H1 (cell line): ENCODE data around the gene YRDC. TPM values are rescaled to one million over a fixed set of nuclear protein-coding genes. Genes with fewer than 3 reads are reported as not detected.

Source experiments
- CTCF ChIA-PET: fragments of 300-600 bp; sonication (Branson Sonifier 250); formaldehyde crosslinking; loops from one replicate; lab custom pipeline; 2021; ENCODE audit not compliant: partially characterized antibody; lab: Charles Lee
- POLR2A ChIA-PET: fragments of 300-600 bp; sonication (Branson Sonifier 250); formaldehyde crosslinking; loops from one replicate; lab custom pipeline; 2021; ENCODE audit warnings: inconsistent platforms; ENCODE audit not compliant: partially characterized antibody; lab: Charles Lee
- DNase-seq, 2 experiments: peaks; one replicate each; pipeline versions ENCODE4 v3.0.0 to v3.0.0-alpha.2; 2010 to 2022; ENCODE audit warnings: low spot score in 2 of 2, low read depth in 1 of 2, mixed read lengths in 1 of 2
- FAIRE-seq: peaks from 2 replicates; lab custom pipeline; 2011; peaks lifted over from hg19 to GRCh38; lab: Jason Lieb, UNC
- H2AFZ ChIP-seq: 2 replicates; pipeline ENCODE4 v1.8.1; 2012; ENCODE audit warnings: low read length, inconsistent platforms
- H2AK5ac ChIP-seq: 2 replicates; pipeline ENCODE4 v1.6.1; 2013; ENCODE audit warnings: low read depth, low read length
- H2BK120ac ChIP-seq: replicated peaks from 2 replicates; pipeline ENCODE3; 2013; ENCODE audit warnings: low read depth, low read length, inconsistent platforms
- H2BK12ac ChIP-seq: 2 replicates; pipeline ENCODE4 v1.6.1; 2013; ENCODE audit warnings: low read depth, low read length
- H2BK15ac ChIP-seq: 2 replicates; pipeline ENCODE4 v1.6.1; 2013; ENCODE audit warnings: low read length
- H2BK20ac ChIP-seq: 2 replicates; pipeline ENCODE4 v1.6.1; 2013; ENCODE audit warnings: low read length
- H2BK5ac ChIP-seq: 2 replicates; pipeline ENCODE4 v1.6.1; 2013; ENCODE audit warnings: low read depth, low read length
- H3K14ac ChIP-seq: 2 replicates; pipeline ENCODE4 v1.6.1; 2013; ENCODE audit warnings: inconsistent platforms; ENCODE audit not compliant: insufficient read length
- H3K18ac ChIP-seq: 2 replicates; pipeline ENCODE4 v1.6.1; 2013; ENCODE audit warnings: low read length; ENCODE audit errors: extremely low read depth
- H3K23ac ChIP-seq: 2 replicates; pipeline ENCODE4 v1.6.1; 2013; ENCODE audit warnings: inconsistent platforms; ENCODE audit not compliant: insufficient read length
- H3K23me2 ChIP-seq: 2 replicates; pipeline ENCODE4 v1.6.1; 2013; ENCODE audit warnings: low read depth, low read length
- H3K27ac ChIP-seq: 2 replicates; pipeline ENCODE4 v1.6.1; 2011; ENCODE audit warnings: low read depth, low read length, inconsistent platforms
- H3K27me3 ChIP-seq, 4 experiments: replicated peaks in 1 of 4; 1 replicate in 1 of 4; 2 replicates in 3 of 4; pipeline versions ENCODE4 v1.6.1 to v1.8.1; 2011 to 2013; ENCODE audit warnings: low read length in 3 of 4, mild to moderate bottlenecking in 3 of 4, inconsistent platforms in 2 of 4, mixed read lengths in 2 of 4, moderate library complexity in 1 of 4; ENCODE audit not compliant: control insufficient read depth in 3 of 4, insufficient read depth in 3 of 4; ENCODE audit errors: extremely low read depth in 1 of 4
- H3K36me3 ChIP-seq, 4 experiments: 2 replicates each; pipeline versions ENCODE4 v1.6.1 to v1.8.1; 2011 to 2013; ENCODE audit warnings: mild to moderate bottlenecking in 4 of 4, low read length in 3 of 4, moderate library complexity in 2 of 4, control low read depth in 1 of 4, inconsistent platforms in 1 of 4; ENCODE audit not compliant: insufficient read depth in 4 of 4, control insufficient read depth in 2 of 4
- H3K4ac ChIP-seq: replicated peaks from 2 replicates; pipeline ENCODE3; 2013; ENCODE audit warnings: low read length, low read depth, mixed read lengths, inconsistent platforms; ENCODE audit not compliant: insufficient read length
- H3K4me1 ChIP-seq, 4 experiments: replicated peaks in 1 of 4; 1 replicate in 1 of 4; 2 replicates in 3 of 4; pipeline versions ENCODE4 v1.6.1 to v1.8.1; 2011 to 2013; ENCODE audit warnings: low read length in 3 of 4, inconsistent platforms in 2 of 4, mixed read lengths in 1 of 4; ENCODE audit not compliant: insufficient read depth in 4 of 4, control insufficient read depth in 3 of 4
- H3K4me2 ChIP-seq, 2 experiments: 2 replicates each; pipeline versions ENCODE4 v1.6.1 to v1.8.1; 2011 to 2013; ENCODE audit warnings: low read depth in 2 of 2, low read length in 2 of 2, control low read depth in 1 of 2, inconsistent platforms in 1 of 2, mild to moderate bottlenecking in 1 of 2; ENCODE audit not compliant: insufficient read depth in 1 of 2
- H3K4me3 ChIP-seq, 4 experiments: fragments of 200-600, 300-600 bp in 1 of 4; sonication (generic), shearing (Covaris generic), sonication (Bioruptor Twin) in 1 of 4; 2 replicates each; pipeline versions ENCODE4 v1.5.1 to v1.8.1; 2011 to 2016; ENCODE audit warnings: low read length in 4 of 4, low read depth in 3 of 4, control low read depth in 2 of 4, inconsistent platforms in 2 of 4, mild to moderate bottlenecking in 2 of 4, mixed read lengths in 1 of 4, moderate library complexity in 1 of 4; ENCODE audit not compliant: insufficient read depth in 2 of 4; ENCODE audit errors: extremely low read depth in 1 of 4
- H3K56ac ChIP-seq: replicated peaks from 2 replicates; pipeline ENCODE3; 2013; ENCODE audit warnings: low read depth, mild to moderate bottlenecking, mixed read lengths, low read length, inconsistent platforms; ENCODE audit not compliant: insufficient read length
- H3K79me1 ChIP-seq: 2 replicates; pipeline ENCODE4 v1.6.1; 2013; ENCODE audit warnings: low read depth, low read length, control low read depth
- H3K79me2 ChIP-seq, 2 experiments: 2 replicates each; pipeline versions ENCODE4 v1.6.1 to v1.8.1; 2012 to 2013; ENCODE audit warnings: low read length in 2 of 2, mild to moderate bottlenecking in 2 of 2, inconsistent platforms in 1 of 2; ENCODE audit not compliant: insufficient read depth in 2 of 2, control insufficient read depth in 1 of 2
- H3K9ac ChIP-seq, 4 experiments: replicated peaks in 1 of 4; 1 replicate in 1 of 4; 2 replicates in 3 of 4; pipeline versions ENCODE4 v1.6.1 to v1.8.1; 2011 to 2013; ENCODE audit warnings: low read depth in 3 of 4, low read length in 3 of 4, control low read depth in 2 of 4, mild to moderate bottlenecking in 2 of 4, moderate library complexity in 2 of 4, inconsistent platforms in 1 of 4; ENCODE audit errors: extremely low read depth in 1 of 4
- H3K9me3 ChIP-seq, 2 experiments: 2 replicates each; pipeline versions ENCODE4 v1.6.1 to v1.8.1; 2012 to 2013; ENCODE audit warnings: mild to moderate bottlenecking in 2 of 2, moderate library complexity in 2 of 2, control low read depth in 1 of 2, inconsistent platforms in 1 of 2, low read depth in 1 of 2, low read length in 1 of 2, mixed read lengths in 1 of 2; ENCODE audit not compliant: insufficient read depth in 2 of 2
- H4K20me1 ChIP-seq, 2 experiments: replicated peaks in 1 of 2; 2 replicates each; pipeline versions ENCODE3 to v1.8.1; 2011 to 2013; ENCODE audit warnings: inconsistent platforms in 2 of 2, low read length in 2 of 2, mild to moderate bottlenecking in 1 of 2; ENCODE audit not compliant: insufficient read depth in 2 of 2, control insufficient read depth in 1 of 2
- H4K5ac ChIP-seq: 2 replicates; pipeline ENCODE4 v1.6.1; 2013; ENCODE audit warnings: low read length, low read depth, mixed read lengths, inconsistent platforms; ENCODE audit not compliant: insufficient read length
- H4K8ac ChIP-seq: 2 replicates; pipeline ENCODE4 v1.8.0; 2013; ENCODE audit warnings: mild to moderate bottlenecking, moderate library complexity, low read length, inconsistent platforms; ENCODE audit not compliant: insufficient read depth; ENCODE audit errors: extremely low read depth
- H4K91ac ChIP-seq: replicated peaks from 2 replicates; pipeline ENCODE3; 2013; ENCODE audit warnings: low read length, mixed read lengths, inconsistent platforms; ENCODE audit not compliant: insufficient read length
- CBX8 ChIP-seq: fragments of 300-800, 300-1000 bp; sonication (generic); IDR thresholded peaks from 2 replicates; pipeline ENCODE4 v1.7.1; 2016; ENCODE audit warnings: low read depth, low read length, borderline replicate concordance
- CEBPB ChIP-seq: IDR thresholded peaks from 2 replicates; pipeline ENCODE4 v1.6.1; 2012; ENCODE audit warnings: low read depth, low read length
- CHD2 ChIP-seq: IDR thresholded peaks from 2 replicates; pipeline ENCODE4 v1.6.1; 2012; ENCODE audit warnings: low read length, improper control_type of control experiment
- EGR1 ChIP-seq: IDR thresholded peaks from 2 replicates; pipeline ENCODE4 v1.6.1; 2011; ENCODE audit warnings: low read depth, low read length, borderline replicate concordance
- KDM5A ChIP-seq: fragments of 200-600 bp; IDR thresholded peaks from 2 replicates; pipeline ENCODE4 v1.7.1; 2012; ENCODE audit warnings: mild to moderate bottlenecking, low read length, inconsistent platforms, mixed read lengths
- POLR2A ChIP-seq, 2 experiments: IDR thresholded peaks; 1 replicate in 1 of 2; 2 replicates in 1 of 2; pipeline ENCODE4 v1.6.1; 2011; ENCODE audit warnings: low read depth in 2 of 2, low read length in 2 of 2, mild to moderate bottlenecking in 2 of 2; ENCODE audit errors: control extremely low read depth in 1 of 2
- SIX5 ChIP-seq: IDR thresholded peaks from 2 replicates; pipeline ENCODE4 v1.6.1; 2011; ENCODE audit warnings: mild to moderate bottlenecking, low read depth, low read length
- SP1 ChIP-seq: IDR thresholded peaks from 2 replicates; pipeline ENCODE4 v1.6.1; 2011; ENCODE audit warnings: low read depth, low read length
- SP4 ChIP-seq: IDR thresholded peaks from 2 replicates; pipeline ENCODE4 v1.6.1; 2012; ENCODE audit warnings: low read length, inconsistent platforms
- TAF7 ChIP-seq: optimal IDR thresholded peaks from 2 replicates; pipeline ENCODE3; 2011; ENCODE audit warnings: low read depth, mild to moderate bottlenecking, inconsistent platforms, low read length, moderate library complexity, borderline replicate concordance
- TBP ChIP-seq: IDR thresholded peaks from 2 replicates; pipeline ENCODE4 v1.6.1; 2011; ENCODE audit warnings: low read depth, low read length, improper control_type of control experiment
- USF2 ChIP-seq: IDR thresholded peaks from 2 replicates; pipeline ENCODE4 v1.6.1; 2011; ENCODE audit warnings: low read length, improper control_type of control experiment
- WGBS, 2 experiments: shearing (Covaris generic) in 1 of 2; methylation state at CpG; one replicate each; pipeline versions ENCODE4 v1.1.6 to v1.1.7; 2013 to 2015; ENCODE audit warnings: low lambda C conversion rate in 2 of 2, mixed read lengths in 2 of 2, inconsistent platforms in 1 of 2, low coverage in 1 of 2, missing lambda C conversion rate in 1 of 2; ENCODE audit not compliant: insufficient replicate concordance in 2 of 2, insufficient coverage in 1 of 2, insufficient read length in 1 of 2; ENCODE audit errors: extremely low coverage in 1 of 2, missing lambda C conversion rate in 1 of 2; 5-methylcytosine and 5-hydroxymethylcytosine counted together
- polyA plus RNA-seq, 7 experiments: library from polyadenylated mRNA; depleted of rRNA in 3 of 7; stranded (reverse) in 5 of 7; unstranded in 2 of 7; fragments of >200 nt in 5 of 7; fragments of 200-250 nt in 2 of 7; gene quantifications; 1 replicate in 5 of 7; 2 replicates in 1 of 7; 4 replicates in 1 of 7; pipeline versions ENCODE4 v1.2.1 to v1.2.3, GENCODE V29; 2011 to 2013; ENCODE audit warnings: missing spikeins in 2 of 7, mixed read lengths in 2 of 7
- total RNA-seq: library from RNA; stranded (reverse); fragmentation: NEBNext Ultra II Directional; extraction: Animal tissue kit (Norgen Biotek cat#: 25700); gene quantifications from 2 replicates; pipeline ENCODE4 v1.2.1, GENCODE V29; 2021
- TF ChIP-seq, protein P1 (sequence below): IDR thresholded peaks from 2 replicates; pipeline ENCODE4 v1.6.1; 2012; ENCODE audit warnings: inconsistent platforms

The YRDC gene
- total and polyA plus RNA-seq, 2 of the 8 experiments (the other 6 are each of a cell fraction or from before 2014, with no cell fraction given), result 21.1 to 21.6 TPM

GRCh38 chr1:37809942-37810341, 1.9 kb upstream of the YRDC start:
- no peak overlapping the region; a peak in 1 of 4 replicates for H3K4me2 ChIP-seq
- peaks cover 5% of the 10 kb centered on the region; the same call in 1 of the 2 replicates for H3K23me2 ChIP-seq
- TF ChIP-seq USF2 (no peak), TAF7 (no peak), CBX8 (no peak), CEBPB (no peak), CHD2 (no peak), KDM5A (no peak), SIX5 (no peak), TBP (no peak), SP1 (no peak), SP4 (no peak), POLR2A (IDR thresholded peaks at IDR 0.05; ENCODE audit: control extremely low read depth in 1 of 2, low read depth in 2 of 2, low read length in 2 of 2) (no peak), EGR1 (no peak)
- TF ChIP-seq, protein P1, sequence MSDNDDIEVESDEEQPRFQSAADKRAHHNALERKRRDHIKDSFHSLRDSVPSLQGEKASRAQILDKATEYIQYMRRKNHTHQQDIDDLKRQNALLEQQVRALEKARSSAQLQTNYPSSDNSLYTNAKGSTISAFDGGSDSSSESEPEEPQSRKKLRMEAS, result no peak

More at GRCh38 chr1:37809942-37810341, 1.9 kb upstream of the YRDC start:
- H3K18ac ChIP-seq, result no peak overlapping the region
- H4K20me1 ChIP-seq, result peaks cover 0 to 17% of the 10 kb centered on the region in 2 experiments
- H3K4me3 ChIP-seq, result no peak overlapping the region
- H2BK15ac ChIP-seq, result no peak overlapping the region
- FAIRE-seq, result no peak
- H3K4me1 ChIP-seq, result peaks cover 4 to 14% (median 10%) of the 10 kb centered on the region in 4 experiments; a peak in 6 of 7 replicates
- no peak overlapping the region for H4K8ac ChIP-seq
- H3K9ac ChIP-seq, result no peak overlapping the region
- peaks cover 8 to 29% (median 13%) of the 10 kb centered on the region in 4 experiments for H3K36me3 ChIP-seq
- H3K4ac ChIP-seq, result no peak overlapping the region
- no peak overlapping the region for H2BK120ac ChIP-seq
- H3K27me3 ChIP-seq, result no peaks in the 10 kb centered on the region
- peaks cover 8 to 15% of the 10 kb centered on the region in 2 experiments for H3K79me2 ChIP-seq
- no peak overlapping the region for H3K23ac ChIP-seq
- H3K14ac ChIP-seq, result no peak overlapping the region
- no peak overlapping the region for H4K5ac ChIP-seq
- H2BK12ac ChIP-seq, result no peak overlapping the region
- H2BK20ac ChIP-seq, result no peak overlapping the region
- no peak overlapping the region for H2AK5ac ChIP-seq
- 80% methylated on average over 2 of the region's 2 CpGs; no CpG with 5 or more reads in 1 of the 2 experiments for WGBS, 2 experiments
- H2AFZ ChIP-seq, result no peak overlapping the region
- no peak overlapping the region for H3K56ac ChIP-seq
- no peak overlapping the region for H2BK5ac ChIP-seq
- no peak overlapping the region for H3K27ac ChIP-seq
- ChIA-PET CTCF (no interaction called here), POLR2A (no interaction called here)
- H3K9me3 ChIP-seq, result no peaks in the 10 kb centered on the region
- H4K91ac ChIP-seq, result no peak overlapping the region
- DNase-seq, result no peak
- peaks cover 8% of the 10 kb centered on the region for H3K79me1 ChIP-seq
